HG03039 (cell line): ENCODE data around the gene PTPRCAP.
"Not testable (repeated sequence)": the region's sequence is repeated elsewhere in the genome, so short reads cannot be mapped to it uniquely, and the experiment has no call there.

Experiments
- ATAC-seq: cut with Tn5 transposase; IDR thresholded peaks from one replicate; pipeline ENCODE4 v1.9.1; 2021; ENCODE audit warnings: mild to moderate bottlenecking, moderate library complexity; ENCODE audit not compliant: unreplicated experiment

The PTPRCAP gene

GRCh38 chr11:67465530-67465929, 28.0 kb upstream of the PTPRCAP start:
- not testable (repeated sequence) for ATAC-seq

DNA sequence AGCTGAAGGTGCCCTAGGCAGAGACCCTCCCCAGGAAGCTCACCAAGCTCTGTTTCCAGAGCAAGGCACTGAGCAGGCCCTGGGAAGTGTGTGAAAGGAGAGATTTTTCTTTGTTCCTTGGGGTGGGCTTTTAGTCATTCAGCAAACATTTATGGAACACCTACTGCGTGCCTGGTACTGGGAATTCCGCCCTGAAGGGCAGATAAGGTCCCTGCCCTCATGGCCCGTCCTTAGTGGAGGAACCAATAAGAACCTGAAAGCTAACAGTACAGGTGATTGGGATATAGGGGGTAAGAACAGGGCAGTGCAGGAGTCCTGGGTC, 27.7 kb upstream of the PTPRCAP start:
- ATAC-seq = no peak

DNA sequence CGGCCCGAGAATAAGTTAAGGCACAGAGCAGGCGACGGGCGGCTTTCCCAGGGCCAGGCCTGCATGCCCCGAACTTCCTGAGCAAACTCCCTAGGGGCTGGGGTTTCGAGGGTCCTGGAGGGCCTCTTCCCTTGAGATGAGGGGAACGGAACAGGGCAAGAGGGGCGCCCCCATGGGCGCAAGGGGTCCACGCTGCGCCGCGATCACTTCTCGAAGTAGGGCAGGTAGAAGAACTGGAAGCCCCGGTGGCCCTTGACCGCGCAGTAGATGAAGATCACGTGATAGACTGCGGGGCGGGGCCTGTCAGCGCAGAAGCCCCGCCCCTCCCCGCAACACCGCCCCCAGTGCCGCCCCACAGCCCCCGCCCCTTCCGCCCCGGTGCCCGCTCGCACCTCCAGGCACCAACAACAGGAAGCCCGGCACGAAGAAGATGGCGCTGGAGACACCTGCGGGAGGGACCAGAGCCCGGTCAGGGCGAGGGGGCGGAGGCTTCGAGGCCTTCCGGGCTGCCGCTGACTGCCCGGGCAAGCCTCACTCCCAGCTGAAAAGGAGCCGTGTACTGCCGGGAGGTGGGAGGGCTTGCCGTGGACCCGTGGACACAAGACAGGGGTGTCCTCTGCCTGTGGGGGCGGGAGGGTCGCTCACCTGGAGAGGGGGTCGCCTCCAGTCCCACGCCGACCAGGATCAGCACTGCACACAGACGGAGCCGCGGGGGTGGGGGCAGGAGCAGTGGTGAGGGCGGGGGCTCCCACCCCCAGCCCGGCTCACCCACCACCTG, 27.1 kb upstream of the PTPRCAP start:
- ATAC-seq = peak; percentile 41

GRCh38 chr11:67463680-67464410, 26.4 kb upstream of the PTPRCAP start:
- ATAC-seq = no peak

GRCh38 chr11:67463186-67463585, 25.7 kb upstream of the PTPRCAP start:
- no peak for ATAC-seq

DNA sequence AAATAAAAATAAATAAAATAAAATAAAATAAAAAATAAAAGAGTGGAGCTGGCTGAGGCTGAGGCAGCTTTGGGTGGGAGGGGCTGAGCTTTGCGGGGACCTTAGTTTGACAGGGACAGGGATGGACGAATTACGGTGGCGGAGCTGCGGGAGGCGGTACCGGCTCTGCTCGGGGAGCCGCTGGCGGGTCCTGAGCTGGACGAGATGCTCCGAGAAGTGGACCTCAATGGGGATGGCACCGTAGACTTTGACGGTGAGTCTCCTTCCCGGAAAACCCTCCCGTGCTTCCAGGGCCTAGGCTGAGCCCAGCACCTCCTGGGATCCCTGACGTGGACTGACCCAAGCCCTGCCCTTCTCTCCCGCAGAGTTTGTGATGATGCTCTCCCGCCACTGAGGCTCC, 20.8 kb upstream of the PTPRCAP start:
- ATAC-seq = no peak

- no peak for ATAC-seq
Measured at GRCh38 chr11:67457453-67457852, 20.0 kb upstream of the PTPRCAP start.

DNA sequence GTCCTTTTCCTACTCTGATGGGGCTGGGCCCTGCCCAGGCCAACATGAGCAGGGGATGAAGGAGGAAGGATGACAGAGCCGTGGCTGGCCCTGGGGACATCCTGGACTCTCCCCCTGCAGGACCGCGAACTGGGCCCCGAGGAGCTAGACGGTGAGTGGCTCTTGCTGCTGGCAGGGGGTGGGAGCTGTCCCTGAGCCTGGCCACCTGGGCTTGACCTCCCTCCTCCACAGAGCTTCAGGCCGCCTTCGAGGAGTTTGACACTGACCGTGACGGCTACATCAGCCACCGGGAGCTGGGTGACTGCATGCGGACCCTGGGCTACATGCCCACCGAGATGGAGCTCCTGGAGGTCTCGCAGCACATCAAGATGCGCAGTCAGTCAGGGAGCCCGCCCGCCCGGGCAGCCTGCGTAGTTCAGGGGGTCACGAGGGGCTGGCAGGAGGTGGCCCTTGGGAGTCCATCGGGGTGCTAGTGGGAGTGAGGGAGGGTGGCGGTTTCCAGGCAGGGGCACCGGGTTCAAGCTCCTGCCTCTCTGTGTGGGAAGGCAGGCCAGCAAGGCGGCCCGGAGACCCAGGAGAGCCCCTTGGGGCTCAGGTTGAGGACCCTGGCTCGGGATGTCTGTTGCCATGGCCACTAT, 18.7 kb upstream of the PTPRCAP start:
- no peak for ATAC-seq

- no peak for ATAC-seq
Measured at GRCh38 chr11:67455054-67455453, 17.6 kb upstream of the PTPRCAP start, which contains the start of gene CABP4. Gene CABP4, plus strand, starts transcription at chr11:67455354. Its CDS starts 70 bp downstream, at chr11:67455424.

- ATAC-seq = no peak
Measured at GRCh38 chr11:67453816-67454732, 16.6 kb upstream of the PTPRCAP start.

DNA sequence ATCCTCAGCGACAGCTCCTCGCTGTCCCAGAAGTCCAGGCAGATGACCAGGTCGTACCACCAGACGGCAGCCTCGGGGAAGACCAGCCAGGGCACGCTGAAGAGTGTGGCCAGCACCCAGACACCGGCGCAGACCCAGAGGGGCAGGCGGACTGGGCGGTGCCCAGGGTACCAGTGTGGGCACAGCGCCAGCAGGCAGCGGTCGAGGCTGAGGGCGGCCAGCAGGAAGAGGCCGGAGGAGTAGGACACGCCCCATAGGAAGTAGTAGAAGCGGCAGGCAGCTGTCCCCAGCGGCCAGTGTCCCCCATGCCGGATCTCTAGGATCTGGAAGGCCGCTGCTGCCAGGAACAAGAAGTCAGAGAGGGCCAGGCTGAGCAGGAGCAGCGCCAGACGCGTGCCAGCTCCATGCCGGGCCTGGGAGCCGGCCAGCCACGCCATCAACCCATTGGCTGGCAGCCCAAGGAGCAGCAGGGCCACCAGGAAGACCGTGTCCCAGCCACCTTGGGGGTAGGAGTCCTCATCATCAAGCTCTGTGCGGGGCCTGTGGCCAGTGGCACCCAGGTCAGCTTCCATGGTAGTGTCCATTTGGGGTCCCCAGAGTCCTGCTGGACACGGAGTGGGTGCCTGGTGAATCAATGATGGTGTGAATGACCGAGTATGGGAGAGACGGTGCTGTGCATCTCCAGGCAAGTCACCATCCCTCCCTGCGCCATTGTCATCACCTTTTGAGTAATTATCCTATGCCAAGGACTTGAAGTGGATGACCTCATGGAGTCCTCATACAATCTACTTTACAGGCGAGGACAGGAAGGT, 14.9 kb upstream of the PTPRCAP start, which contains the start of gene GPR152:
TSS of gene GPR152 (minus strand) at position 589 of the 812 bp plus-strand sequence. CDS start at position 584, 5 bp downstream.
- ATAC-seq = no peak

- ATAC-seq = no peak
Measured at GRCh38 chr11:67451658-67451976, 14.1 kb upstream of the PTPRCAP start.

- ATAC-seq = no peak
Measured at GRCh38 chr11:67450796-67451657, 13.5 kb upstream of the PTPRCAP start.

- no peak for ATAC-seq
Measured at GRCh38 chr11:67449116-67449844, 11.8 kb upstream of the PTPRCAP start.

DNA sequence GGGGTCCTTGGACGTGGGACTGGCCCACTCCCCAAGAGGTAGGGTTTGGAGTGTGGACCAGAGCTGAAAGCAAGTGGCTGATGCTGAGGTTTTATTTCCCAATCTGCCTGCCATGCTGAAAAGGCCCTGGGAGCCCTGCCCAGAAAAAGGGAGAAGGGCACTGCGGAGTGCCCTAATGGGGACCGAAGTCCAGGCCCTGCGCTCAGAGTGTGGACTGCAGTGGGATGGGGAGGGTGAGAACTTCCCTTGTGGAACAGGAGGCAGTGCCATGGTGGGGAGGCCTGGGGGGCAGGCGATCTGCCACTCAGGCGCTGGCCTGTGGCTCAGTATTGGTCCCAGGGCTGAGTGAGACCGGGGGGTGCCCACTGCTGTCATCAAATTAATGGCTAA, 10.7 kb upstream of the PTPRCAP start:
- no peak for ATAC-seq

DNA sequence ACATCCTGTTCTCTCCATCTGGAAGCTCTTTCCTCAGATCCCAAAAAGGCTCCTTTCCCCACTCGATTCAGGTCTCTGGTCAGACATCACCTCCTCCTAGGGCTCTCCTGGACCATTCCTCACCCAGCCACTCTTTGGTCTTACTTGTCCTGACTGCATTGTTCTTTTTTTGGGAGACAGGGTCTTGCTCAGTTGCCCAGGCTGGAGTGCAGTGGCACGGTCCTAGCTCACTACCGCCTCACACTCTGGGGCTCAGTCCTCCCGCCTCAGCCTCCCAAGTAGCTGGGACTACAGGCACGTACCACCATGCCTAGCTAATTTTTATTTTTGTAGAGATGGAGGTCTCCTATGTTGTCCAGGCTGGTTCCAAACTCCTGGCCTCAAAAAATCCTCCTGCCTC, 8.0 kb upstream of the PTPRCAP start:
- no peak for ATAC-seq

DNA sequence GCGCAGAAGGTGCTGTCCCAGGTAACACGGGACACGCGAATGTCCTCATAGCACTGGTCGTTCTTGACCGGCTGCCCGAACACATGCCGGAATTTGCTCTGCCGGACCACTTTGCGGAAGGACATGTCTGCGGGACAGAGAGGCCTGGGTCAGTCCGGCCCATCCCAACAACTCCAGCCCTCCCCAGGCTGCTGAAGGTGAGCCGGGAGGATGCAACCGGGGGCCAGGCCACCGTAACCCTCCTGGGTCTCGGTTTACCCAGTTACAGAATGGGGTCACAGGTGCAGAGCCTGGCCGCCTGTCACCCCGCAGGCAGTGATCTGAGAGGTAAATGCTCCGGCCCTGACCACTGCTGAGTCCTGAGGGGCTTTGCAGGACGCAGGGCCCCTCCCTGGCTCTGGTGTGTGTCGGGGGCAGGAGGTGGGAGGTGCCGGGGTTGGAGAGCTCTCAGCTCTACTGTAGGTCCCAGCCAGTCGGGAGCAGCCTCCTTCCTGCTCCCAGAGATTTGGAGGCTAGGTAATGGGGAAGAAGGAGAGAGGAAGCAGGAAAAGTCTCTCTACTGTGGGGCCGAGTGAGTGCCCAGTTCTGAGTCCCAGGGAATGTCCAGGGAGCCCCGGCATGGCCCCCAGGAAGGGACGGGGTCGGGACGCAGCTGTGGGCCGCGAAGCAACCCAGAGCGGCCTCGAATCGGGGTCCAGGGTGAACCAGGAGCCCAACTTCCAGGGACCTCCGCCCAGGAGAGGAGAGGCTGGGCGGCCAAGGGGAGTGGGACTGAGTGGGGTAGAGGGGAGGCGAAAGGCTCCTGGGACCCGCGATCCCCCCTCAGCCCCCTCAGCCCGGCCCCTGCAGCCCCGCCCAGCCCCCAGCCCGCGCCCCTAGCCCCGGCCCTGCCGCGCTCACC, 5.3 kb upstream of the PTPRCAP start:
- ATAC-seq = no peak
